Trophoblast cell (in vitro differentiated cells and primary cell): ENCODE measurements around the gene ADAM19.

ENCODE experiments used
- DNase-seq, 2 donors: peaks; one replicate each; pipeline ENCODE4 v3.0.0-alpha.2; 2016
- H2AFZ ChIP-seq: 2 replicates; pipeline ENCODE4 v1.6.1; 2013; ENCODE audit warnings: low read length, moderate library complexity, mild to moderate bottlenecking; ENCODE audit not compliant: insufficient read depth, poor library complexity
- H2AK5ac ChIP-seq: 2 replicates; pipeline ENCODE4 v1.6.1; 2013; ENCODE audit warnings: mild to moderate bottlenecking, low read length
- H2BK120ac ChIP-seq: 2 replicates; pipeline ENCODE4 v1.6.1; 2013; ENCODE audit warnings: low read length, mild to moderate bottlenecking, moderate library complexity; ENCODE audit not compliant: insufficient read depth, poor library complexity
- H2BK12ac ChIP-seq: 2 replicates; pipeline ENCODE4 v1.6.1; 2013; ENCODE audit warnings: mild to moderate bottlenecking, low read length, moderate library complexity
- H2BK5ac ChIP-seq: 2 replicates; pipeline ENCODE4 v1.6.1; 2013; ENCODE audit warnings: low read length, low read depth, moderate library complexity, mild to moderate bottlenecking; ENCODE audit not compliant: poor library complexity
- H3K14ac ChIP-seq: 2 replicates; pipeline ENCODE4 v1.6.1; 2013; ENCODE audit warnings: mild to moderate bottlenecking, low read length
- H3K18ac ChIP-seq: 2 replicates; pipeline ENCODE4 v1.6.1; 2013; ENCODE audit warnings: mild to moderate bottlenecking, low read length
- H3K23ac ChIP-seq: 2 replicates; pipeline ENCODE4 v1.6.1; 2013; ENCODE audit warnings: low read length
- H3K27ac ChIP-seq: 2 replicates; pipeline ENCODE4 v1.5.1; 2013; ENCODE audit warnings: low read depth, mild to moderate bottlenecking, inconsistent platforms, low read length, moderate library complexity
- H3K27me3 ChIP-seq: 2 replicates; pipeline ENCODE4 v1.6.1; 2013; ENCODE audit warnings: inconsistent platforms, mild to moderate bottlenecking, low read length, moderate library complexity; ENCODE audit not compliant: insufficient read depth
- H3K36me3 ChIP-seq, 2 experiments: 1 replicate in 1 of 2; 2 replicates in 1 of 2; pipeline ENCODE4 v1.6.1; 2013; ENCODE audit warnings: low read length in 2 of 2, mild to moderate bottlenecking in 2 of 2, moderate library complexity in 1 of 2; ENCODE audit not compliant: insufficient read depth in 2 of 2, control insufficient read depth in 1 of 2
- H3K4ac ChIP-seq: 2 replicates; pipeline ENCODE4 v1.6.1; 2013; ENCODE audit warnings: low read depth, mild to moderate bottlenecking, low read length, moderate library complexity
- H3K4me1 ChIP-seq, 2 experiments: 1 replicate in 1 of 2; 2 replicates in 1 of 2; pipeline ENCODE4 v1.6.1; 2013; ENCODE audit warnings: low read length in 2 of 2, mild to moderate bottlenecking in 2 of 2, moderate library complexity in 1 of 2; ENCODE audit not compliant: insufficient read depth in 2 of 2, control insufficient read depth in 1 of 2
- H3K4me2 ChIP-seq: 2 replicates; pipeline ENCODE4 v1.6.1; 2013; ENCODE audit warnings: inconsistent platforms, mild to moderate bottlenecking, low read length, moderate library complexity
- H3K4me3 ChIP-seq: 2 replicates; pipeline ENCODE4 v1.5.1; 2013; ENCODE audit warnings: mild to moderate bottlenecking, low read depth, low read length, inconsistent platforms
- H3K79me1 ChIP-seq: one replicate; pipeline ENCODE4 v1.6.1; 2013; ENCODE audit warnings: low read length
- H3K79me2 ChIP-seq: 2 replicates; pipeline ENCODE4 v1.6.1; 2013; ENCODE audit warnings: low read length, mild to moderate bottlenecking; ENCODE audit not compliant: control insufficient read depth, insufficient read depth, poor library complexity
- H3K9ac ChIP-seq: 2 replicates; pipeline ENCODE4 v1.6.1; 2013; ENCODE audit warnings: mild to moderate bottlenecking, low read length
- H3K9me3 ChIP-seq: 2 replicates; pipeline ENCODE4 v1.6.1; 2013; ENCODE audit warnings: low read depth, mild to moderate bottlenecking, control low read depth, inconsistent platforms, low read length; ENCODE audit not compliant: insufficient read depth
- H4K12ac ChIP-seq: 2 replicates; pipeline ENCODE4 v1.6.1; 2013; ENCODE audit warnings: low read depth, mild to moderate bottlenecking, low read length, moderate library complexity
- H4K8ac ChIP-seq: 2 replicates; pipeline ENCODE4 v1.6.1; 2013; ENCODE audit warnings: low read depth, mild to moderate bottlenecking, low read length, moderate library complexity
- H4K91ac ChIP-seq: one replicate; pipeline ENCODE4 v1.6.1; 2013; ENCODE audit warnings: low read depth, mild to moderate bottlenecking, low read length, moderate library complexity
- WGBS: extraction: QIAGEN DNeasy Blood & Tissue Kit; methylation state at CpG from one replicate; pipeline ENCODE4 v1.1.7; 2013; ENCODE audit warnings: missing lambda C conversion rate; ENCODE audit not compliant: insufficient read length, insufficient coverage; ENCODE audit errors: extremely low coverage; 5-methylcytosine and 5-hydroxymethylcytosine counted together

ADAM19 gene

GRCh38 chr5:157494178-157494832 is 81.3 kb downstream of the ADAM19 start:
- DNase-seq: no peak
- no CpG with 5 or more reads among the region's 5 CpGs for WGBS
- H4K91ac ChIP-seq: no peak overlapping the region
- no peak overlapping the region for H2AFZ ChIP-seq
- no peak overlapping the region for H3K9ac ChIP-seq
- H3K4me2 ChIP-seq: no peak overlapping the region
- H3K4me1 ChIP-seq: no peaks in the 10 kb centered on the region
- H2BK12ac ChIP-seq: no peak overlapping the region
- no peak overlapping the region for H4K12ac ChIP-seq
- no peak overlapping the region for H4K8ac ChIP-seq
- H2AK5ac ChIP-seq: no peak overlapping the region
- no peaks in the 10 kb centered on the region for H3K79me1 ChIP-seq
- no peak overlapping the region for H3K23ac ChIP-seq
- H3K79me2 ChIP-seq: no peaks in the 10 kb centered on the region
- H3K9me3 ChIP-seq: peaks cover 2% of the 10 kb centered on the region
- no peak overlapping the region for H3K4ac ChIP-seq
- H3K36me3 ChIP-seq: peaks cover 50 to 71% of the 10 kb centered on the region in 2 experiments
- no peak overlapping the region for H2BK120ac ChIP-seq
- H3K27me3 ChIP-seq: no peaks in the 10 kb centered on the region
- no peak overlapping the region for H3K14ac ChIP-seq
- no peak overlapping the region for H3K27ac ChIP-seq
- no peak overlapping the region for H2BK5ac ChIP-seq
- no peak overlapping the region for H3K4me3 ChIP-seq
- H3K18ac ChIP-seq: no peak overlapping the region

GRCh38 chr5:157492886-157493285 is 82.7 kb downstream of the ADAM19 start:
- Histone ChIP-seq H3K4me2 (no peak overlapping the region), H3K14ac (no peak overlapping the region), H3K4ac (no peak overlapping the region), H2BK120ac (no peak overlapping the region), H3K36me3 (peaks cover 56 to 75% of the 10 kb centered on the region in 2 experiments), H3K79me2 (no peaks in the 10 kb centered on the region), H3K4me1 (no peaks in the 10 kb centered on the region), H3K4me3 (no peak overlapping the region), H2BK12ac (no peak overlapping the region), H2AK5ac (no peak overlapping the region), H2BK5ac (no peak overlapping the region), H4K12ac (no peak overlapping the region), H3K79me1 (no peaks in the 10 kb centered on the region), H3K27ac (no peak overlapping the region), H3K9me3 (peaks cover 2% of the 10 kb centered on the region), H3K23ac (no peak overlapping the region), H3K9ac (no peak overlapping the region), H2AFZ (no peak overlapping the region), H3K18ac (no peak overlapping the region), H3K27me3 (no peaks in the 10 kb centered on the region), H4K8ac (no peak overlapping the region), H4K91ac (no peak overlapping the region)
- no CpG with 5 or more reads among the region's 9 CpGs for WGBS
- DNase-seq: no peak

GRCh38 chr5:157491471-157491995 is 84.0 kb downstream of the ADAM19 start:
- Histone ChIP-seq H3K27me3 (no peaks in the 10 kb centered on the region), H3K9me3 (peaks cover 2% of the 10 kb centered on the region), H3K27ac (no peak overlapping the region), H4K91ac (no peak overlapping the region), H4K8ac (no peak overlapping the region), H3K23ac (no peak overlapping the region), H3K9ac (no peak overlapping the region), H3K4me2 (no peak overlapping the region), H2BK120ac (no peak overlapping the region), H3K36me3 (peaks cover 59 to 78% of the 10 kb centered on the region in 2 experiments), H3K18ac (no peak overlapping the region), H3K14ac (no peak overlapping the region), H3K4ac (no peak overlapping the region), H3K4me3 (no peak overlapping the region), H2AFZ (no peak overlapping the region), H2AK5ac (no peak overlapping the region), H2BK12ac (no peak overlapping the region), H2BK5ac (no peak overlapping the region), H4K12ac (no peak overlapping the region), H3K4me1 (no peaks in the 10 kb centered on the region), H3K79me2 (no peaks in the 10 kb centered on the region), H3K79me1 (no peaks in the 10 kb centered on the region)
- WGBS: no CpG with 5 or more reads among the region's 11 CpGs
- DNase-seq: no peak

GRCh38 chr5:157487358-157487757 is 88.2 kb downstream of the ADAM19 start:
- Histone ChIP-seq H4K8ac (no peak overlapping the region), H3K23ac (no peak overlapping the region), H3K27ac (no peak overlapping the region), H2BK120ac (no peak overlapping the region), H3K9ac (no peak overlapping the region), H3K14ac (no peak overlapping the region), H3K9me3 (peaks cover 4% of the 10 kb centered on the region), H3K4me2 (no peak overlapping the region), H3K4ac (no peak overlapping the region), H2AK5ac (no peak overlapping the region), H3K4me3 (no peak overlapping the region), H3K27me3 (no peaks in the 10 kb centered on the region), H3K79me2 (no peaks in the 10 kb centered on the region), H4K12ac (no peak overlapping the region), H4K91ac (no peak overlapping the region), H3K4me1 (no peaks in the 10 kb centered on the region), H2AFZ (no peak overlapping the region), H2BK5ac (no peak overlapping the region), H3K18ac (no peak overlapping the region), H3K79me1 (no peaks in the 10 kb centered on the region), H2BK12ac (no peak overlapping the region), H3K36me3 (peaks cover 64 to 76% of the 10 kb centered on the region in 2 experiments)
- WGBS: no CpG with 5 or more reads among the region's 3 CpGs
- no peak for DNase-seq
